A673 (cell line): Measurements from ENCODE around the gene BBX. TPM values are rescaled to one million over a fixed set of nuclear protein-coding genes. Genes with fewer than 3 reads are reported as not detected.

Experiments used
- BruUV-seq: library from RNA; stranded (reverse); fragments of 400-500 nt; replicated peaks from 2 replicates; lab custom pipeline; 2021; lab: Mats Ljungman, UMichigan
- CTCF ChIA-PET: fragments of 300-600 bp; sonication (Branson Sonifier 250); formaldehyde crosslinking; loops from one replicate; lab custom pipeline; 2022; ENCODE audit warnings: antibody characterized with exemption; lab: Charles Lee
- POLR2A ChIA-PET: fragments of 300-600 bp; sonication (Branson Sonifier 250); formaldehyde crosslinking; loops from one replicate; lab custom pipeline; 2022; ENCODE audit warnings: antibody characterized with exemption; ENCODE audit not compliant: low non-redundant PET; lab: Charles Lee
- DNase-seq: peaks from one replicate; pipeline ENCODE4 v3.0.0-alpha.2; 2015; ENCODE audit warnings: low spot score
- H3K27ac ChIP-seq: fragments of 200-600 bp; sonication (generic); 2 replicates; pipeline ENCODE4 v1.5.1; 2016; ENCODE audit warnings: mixed run types, low read depth, mild to moderate bottlenecking, mixed read lengths, antibody characterized with exemption, low read length; ENCODE audit not compliant: poor library complexity, severe bottlenecking
- H3K27me3 ChIP-seq: fragments of 200-600 bp; sonication (generic); replicated peaks from 2 replicates; pipeline ENCODE4 v1.6.1; 2017; ENCODE audit warnings: mixed run types, low read depth, mild to moderate bottlenecking, mixed read lengths, antibody characterized with exemption, low read length; ENCODE audit not compliant: insufficient read depth, poor library complexity
- H3K36me3 ChIP-seq: fragments of 200-600 bp; sonication (generic); 2 replicates; pipeline ENCODE4 v1.6.1; 2016; ENCODE audit warnings: mixed run types, mild to moderate bottlenecking, mixed read lengths, antibody characterized with exemption, low read length; ENCODE audit not compliant: insufficient read depth, poor library complexity, severe bottlenecking
- H3K4me1 ChIP-seq: fragments of 200-600 bp; sonication (generic); 2 replicates; pipeline ENCODE4 v1.6.1; 2017; ENCODE audit warnings: mixed run types, mild to moderate bottlenecking, mixed read lengths, antibody characterized with exemption, low read length; ENCODE audit not compliant: insufficient read depth, poor library complexity, severe bottlenecking
- H3K4me3 ChIP-seq: fragments of 200-600 bp; sonication (generic); 2 replicates; pipeline ENCODE4 v1.5.1; 2016; ENCODE audit warnings: low read depth, mixed run types, mild to moderate bottlenecking, mixed read lengths, low read length; ENCODE audit not compliant: poor library complexity, severe bottlenecking
- H3K9me3 ChIP-seq: fragments of 200-600 bp; sonication (generic); 2 replicates; pipeline ENCODE4 v1.6.1; 2016; ENCODE audit warnings: mixed run types, low read depth, mild to moderate bottlenecking, mixed read lengths, antibody characterized with exemption, low read length; ENCODE audit not compliant: poor library complexity, severe bottlenecking
- EZH2 ChIP-seq: fragments of 200-600 bp; sonication (generic); IDR thresholded peaks from 2 replicates; pipeline ENCODE4 v1.6.1; 2017; ENCODE audit warnings: borderline replicate concordance, low read depth, mild to moderate bottlenecking, mixed read lengths, antibody characterized with exemption, low read length; ENCODE audit not compliant: poor library complexity, severe bottlenecking
- intact Hi-C: fragments of 100-400 bp; cut with micrococcal nuclease; formaldehyde crosslinking; loops from one replicate; pipeline ENCODE4 v1.10.0; 2022; ENCODE audit not compliant: unreplicated experiment
- total RNA-seq: library from RNA; stranded (reverse); gene quantifications from 2 replicates; pipeline ENCODE4 v1.2.3, GENCODE V29; 2021
- TF ChIP-seq, protein P1 (sequence below): fragments of 300-800, 200-600 bp; sonication (generic); conservative IDR thresholded peaks from 2 replicates; pipeline ENCODE4 v1.5.1; 2017; ENCODE audit warnings: low read depth, mild to moderate bottlenecking, antibody characterized with exemption, low read length, moderate library complexity, mixed read lengths

BBX gene
- total RNA-seq, 1 experiment from 2014 or later: 28.9 TPM

DNA sequence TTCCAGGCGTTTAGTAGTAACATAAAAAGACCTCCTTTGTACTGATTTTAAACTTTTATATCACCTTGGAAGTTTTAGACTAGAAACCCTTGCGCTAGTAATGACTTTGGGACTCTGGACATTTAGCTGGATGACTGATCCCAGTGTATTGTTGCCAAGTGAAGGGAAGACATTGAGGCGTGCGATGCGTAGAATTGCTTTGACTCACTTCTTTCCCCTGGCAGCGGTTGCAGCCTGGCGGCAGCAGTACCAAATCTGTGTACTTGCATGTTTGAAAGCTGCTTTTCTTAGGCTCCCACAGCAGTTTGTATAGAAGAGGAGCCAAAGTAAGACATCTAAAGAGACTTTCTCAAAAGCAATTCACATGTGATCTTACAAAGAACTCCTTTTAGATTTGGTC is 151.6 kb downstream of the BBX start:
- Histone ChIP-seq H3K4me1 (no peaks in the 10 kb centered on the region), H3K36me3 (no peaks in the 10 kb centered on the region), H3K9me3 (no peaks in the 10 kb centered on the region), H3K27me3 (no peaks in the 10 kb centered on the region), H3K4me3 (no peak overlapping the region), H3K27ac (no peak overlapping the region)
- ChIA-PET CTCF (interaction anchor here (0.9 kb wide), 1 partner anchor 67 kb away, joined by 3 read pairs; no protein-coding TSS in a partner anchor), POLR2A (interaction anchor here (0.6 kb wide), 1 partner anchor 412 kb away, joined by 3 read pairs; no protein-coding TSS in a partner anchor)
- DNase-seq: no peak
- intact Hi-C loops: loop anchor here (10.0 kb wide), 1 partner anchor 800 kb away; no protein-coding TSS in a partner anchor
- no TSS peak for BruUV-seq
- TF ChIP-seq, protein P1, sequence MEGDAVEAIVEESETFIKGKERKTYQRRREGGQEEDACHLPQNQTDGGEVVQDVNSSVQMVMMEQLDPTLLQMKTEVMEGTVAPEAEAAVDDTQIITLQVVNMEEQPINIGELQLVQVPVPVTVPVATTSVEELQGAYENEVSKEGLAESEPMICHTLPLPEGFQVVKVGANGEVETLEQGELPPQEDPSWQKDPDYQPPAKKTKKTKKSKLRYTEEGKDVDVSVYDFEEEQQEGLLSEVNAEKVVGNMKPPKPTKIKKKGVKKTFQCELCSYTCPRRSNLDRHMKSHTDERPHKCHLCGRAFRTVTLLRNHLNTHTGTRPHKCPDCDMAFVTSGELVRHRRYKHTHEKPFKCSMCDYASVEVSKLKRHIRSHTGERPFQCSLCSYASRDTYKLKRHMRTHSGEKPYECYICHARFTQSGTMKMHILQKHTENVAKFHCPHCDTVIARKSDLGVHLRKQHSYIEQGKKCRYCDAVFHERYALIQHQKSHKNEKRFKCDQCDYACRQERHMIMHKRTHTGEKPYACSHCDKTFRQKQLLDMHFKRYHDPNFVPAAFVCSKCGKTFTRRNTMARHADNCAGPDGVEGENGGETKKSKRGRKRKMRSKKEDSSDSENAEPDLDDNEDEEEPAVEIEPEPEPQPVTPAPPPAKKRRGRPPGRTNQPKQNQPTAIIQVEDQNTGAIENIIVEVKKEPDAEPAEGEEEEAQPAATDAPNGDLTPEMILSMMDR: no peak
- no peak for TF ChIP-seq EZH2

DNA sequence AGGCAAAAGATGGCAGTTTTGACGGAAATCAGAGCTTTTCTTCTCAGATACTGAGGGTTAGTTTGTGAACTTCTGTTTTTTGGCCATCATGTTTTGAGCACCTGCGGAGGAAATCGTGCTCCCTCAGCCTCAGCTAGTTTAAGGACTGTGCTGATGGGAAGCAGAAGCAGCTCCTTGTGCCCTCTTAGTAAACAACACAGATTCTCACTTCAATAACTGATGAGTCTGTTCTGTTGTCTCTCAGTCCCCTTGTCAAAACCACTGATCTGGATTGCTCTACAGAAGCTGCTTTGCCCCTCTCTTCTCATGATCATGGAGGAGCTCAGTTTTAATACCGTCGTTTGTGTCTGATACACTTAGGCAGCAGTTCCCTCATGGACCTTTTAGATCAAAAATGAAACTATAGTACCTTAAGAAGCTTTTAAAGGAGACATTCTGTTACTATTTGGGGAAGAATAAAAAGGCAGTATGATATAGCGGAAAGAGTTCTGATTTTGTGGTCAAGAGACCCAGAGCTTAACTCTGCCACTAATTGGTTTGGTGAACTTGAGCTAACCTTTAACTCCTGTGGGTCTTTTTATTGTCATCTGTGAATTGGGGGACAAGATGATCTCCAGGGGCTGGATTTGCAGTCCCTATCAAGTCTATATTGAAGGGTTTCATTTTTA is 152.6 kb downstream of the BBX start:
- TF ChIP-seq, protein P1: no peak
- no peak for TF ChIP-seq EZH2
- intact Hi-C loops: loop anchor here (5.0 to 10.0 kb wide), 2 partner anchors 67 to 799 kb away; no protein-coding TSS in a partner anchor
- Histone ChIP-seq H3K4me1 (no peaks in the 10 kb centered on the region), H3K9me3 (no peaks in the 10 kb centered on the region), H3K27ac (no peak overlapping the region), H3K4me3 (no peak overlapping the region), H3K36me3 (no peaks in the 10 kb centered on the region), H3K27me3 (no peaks in the 10 kb centered on the region)
- POLR2A ChIA-PET: interaction anchor here (0.6 kb wide), 1 partner anchor 413 kb away, joined by 3 read pairs; no protein-coding TSS in a partner anchor
- BruUV-seq: no TSS peak
- DNase-seq: no peak
- CTCF ChIA-PET: interaction anchor here (0.9 to 1.5 kb wide), 1 partner anchor 66 kb away, joined by 3 to 8 read pairs; no protein-coding TSS in a partner anchor

DNA sequence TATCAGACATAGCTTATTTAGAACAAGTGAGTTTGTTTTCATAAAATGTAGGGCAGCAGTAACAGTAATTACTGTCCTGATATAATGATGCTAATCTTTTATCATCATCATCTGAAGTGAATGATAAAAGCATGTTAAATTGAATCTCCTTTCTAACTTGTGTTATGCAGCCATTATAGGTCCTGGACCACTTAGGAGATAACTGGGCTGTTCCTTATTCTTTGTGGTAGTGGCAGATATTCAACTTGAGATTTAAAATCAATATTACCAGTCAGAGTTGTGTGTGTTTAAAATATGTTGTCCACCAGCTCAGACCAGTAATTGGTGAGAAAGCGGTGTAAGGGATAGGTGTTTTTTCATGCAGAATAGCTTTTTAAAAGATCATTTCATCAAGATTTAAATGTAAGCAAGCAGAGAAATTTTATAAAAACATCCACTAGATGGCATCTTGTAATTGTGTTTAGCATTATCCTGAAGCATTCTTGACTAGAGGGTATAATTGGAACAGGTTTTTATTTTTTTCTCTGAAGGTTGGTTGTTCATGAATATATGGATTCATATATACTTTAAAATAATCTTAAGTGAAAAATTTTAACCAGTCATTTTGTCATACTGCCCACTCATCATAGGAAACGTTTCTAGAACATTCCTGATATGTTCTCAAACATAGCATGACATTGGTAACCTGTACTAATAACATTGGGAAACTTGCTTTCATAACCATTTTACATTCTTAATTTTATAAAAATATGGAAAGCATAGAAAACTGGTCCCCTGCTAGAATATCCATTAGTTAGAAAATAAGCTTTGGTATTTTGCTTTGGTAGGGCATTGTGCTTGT is 153.9 kb downstream of the BBX start:
- Histone ChIP-seq H3K9me3 (no peaks in the 10 kb centered on the region), H3K4me3 (no peak overlapping the region), H3K27me3 (no peaks in the 10 kb centered on the region), H3K27ac (no peak overlapping the region), H3K4me1 (no peaks in the 10 kb centered on the region), H3K36me3 (no peaks in the 10 kb centered on the region)
- no TSS peak for BruUV-seq
- POLR2A ChIA-PET: no interaction called here
- intact Hi-C loops: loop anchor here (5.0 to 10.0 kb wide), 2 partner anchors 66 to 798 kb away; no protein-coding TSS in a partner anchor
- CTCF ChIA-PET: interaction anchor here (0.9 to 1.5 kb wide), 3 partner anchors 12 to 169 kb away, joined by 3 to 8 read pairs (median 3); no protein-coding TSS in a partner anchor
- peak; percentile 61 for DNase-seq
- no peak for TF ChIP-seq EZH2
- TF ChIP-seq, protein P1: peak; percentile 69
